Stimulated activated CD4-positive, alpha-beta T cell treated with anti-CD3 and anti-CD28 coated beads, Interleukin-15, amount 100 ng/mL, for 1 hour (primary cell): ENCODE data around the gene EFTUD2.

Experiments
- DNase-seq, 2 donors: peaks; one replicate each; pipeline ENCODE4 v3.0.0-alpha.2; 2020; ENCODE audit warnings: low read depth in 1 of 2, low spot score in 1 of 2

Gene EFTUD2

DNA sequence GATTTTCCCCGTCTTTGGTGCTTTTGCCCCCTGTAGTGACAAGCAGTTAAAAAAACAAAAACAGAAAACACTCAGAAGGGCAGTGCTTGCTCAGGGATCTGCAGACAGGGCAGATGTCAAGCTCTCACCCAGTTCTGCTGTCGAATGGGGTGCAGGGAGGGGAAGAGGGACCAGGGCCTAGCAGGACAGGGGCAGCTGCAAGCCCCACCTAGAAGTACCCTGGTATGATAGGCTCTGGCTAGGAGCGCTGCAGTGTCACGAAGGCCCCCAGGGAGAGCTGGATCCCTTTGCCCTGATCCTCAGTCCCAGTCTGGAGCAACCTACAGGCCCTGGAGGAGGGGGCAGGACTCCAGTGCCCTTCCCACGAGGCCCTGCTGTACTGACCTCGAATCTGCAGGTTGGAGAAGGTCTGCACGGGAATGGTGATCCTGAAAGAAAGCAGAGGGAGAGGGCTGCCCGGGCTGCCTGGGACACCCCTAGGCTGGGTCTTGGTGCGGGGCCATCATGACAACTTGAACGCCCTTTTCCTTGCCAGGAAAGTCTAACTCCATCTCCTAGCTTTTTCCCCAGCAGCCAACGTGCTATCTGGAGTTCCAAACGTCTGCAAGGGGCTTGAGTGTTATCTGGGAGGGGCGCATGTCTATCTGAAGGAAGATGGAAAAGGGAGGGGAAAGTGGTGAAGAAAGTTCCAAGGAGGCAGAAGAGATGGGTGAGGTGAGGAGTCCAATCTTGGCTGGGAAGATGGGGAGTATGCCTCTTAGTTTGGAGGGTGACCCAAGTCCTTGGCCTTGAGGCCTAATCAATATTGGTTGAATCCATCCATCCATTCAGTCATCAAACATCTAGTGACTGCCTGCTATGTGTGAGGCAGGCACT is 11.2 kb upstream of the EFTUD2 start:
- no peak for DNase-seq

GRCh38 chr17:44909681-44910144 is 10.5 kb upstream of the EFTUD2 start:
- no peak for DNase-seq

DNA sequence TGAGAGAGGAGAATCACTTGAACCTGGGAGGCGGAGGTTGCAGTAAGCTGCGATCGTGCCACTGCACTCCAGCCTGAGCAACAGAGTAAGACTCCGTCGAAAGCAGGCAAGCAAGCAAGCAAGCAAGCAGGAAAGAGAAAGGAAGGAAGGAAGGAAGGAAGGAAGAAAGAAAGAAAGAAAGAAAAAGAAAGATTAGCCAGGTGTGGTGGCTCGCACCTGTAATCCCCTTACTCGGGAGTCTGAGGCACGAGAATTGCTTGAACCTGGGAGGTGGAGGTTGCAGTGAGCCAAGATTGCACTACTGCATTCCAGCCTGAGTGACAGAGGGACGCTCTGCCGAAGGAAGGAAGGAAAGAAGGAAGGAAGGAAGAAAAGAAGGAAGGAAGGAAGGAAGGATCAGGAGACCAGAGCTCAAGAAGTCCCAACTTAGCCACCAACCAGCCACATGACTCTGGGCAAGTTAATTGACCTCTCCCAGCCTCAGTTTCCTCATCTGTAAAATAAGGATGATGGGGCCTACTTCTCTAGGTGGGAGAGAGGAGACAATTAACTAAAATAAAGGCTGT is 9.6 kb upstream of the EFTUD2 start:
- DNase-seq, result no peak

GRCh38 chr17:44907729-44908470 is 8.7 kb upstream of the EFTUD2 start:
- DNase-seq, result no peak

- no peak for DNase-seq
Observed at GRCh38 chr17:44906763-44907728, 7.8 kb upstream of the EFTUD2 start.

DNA sequence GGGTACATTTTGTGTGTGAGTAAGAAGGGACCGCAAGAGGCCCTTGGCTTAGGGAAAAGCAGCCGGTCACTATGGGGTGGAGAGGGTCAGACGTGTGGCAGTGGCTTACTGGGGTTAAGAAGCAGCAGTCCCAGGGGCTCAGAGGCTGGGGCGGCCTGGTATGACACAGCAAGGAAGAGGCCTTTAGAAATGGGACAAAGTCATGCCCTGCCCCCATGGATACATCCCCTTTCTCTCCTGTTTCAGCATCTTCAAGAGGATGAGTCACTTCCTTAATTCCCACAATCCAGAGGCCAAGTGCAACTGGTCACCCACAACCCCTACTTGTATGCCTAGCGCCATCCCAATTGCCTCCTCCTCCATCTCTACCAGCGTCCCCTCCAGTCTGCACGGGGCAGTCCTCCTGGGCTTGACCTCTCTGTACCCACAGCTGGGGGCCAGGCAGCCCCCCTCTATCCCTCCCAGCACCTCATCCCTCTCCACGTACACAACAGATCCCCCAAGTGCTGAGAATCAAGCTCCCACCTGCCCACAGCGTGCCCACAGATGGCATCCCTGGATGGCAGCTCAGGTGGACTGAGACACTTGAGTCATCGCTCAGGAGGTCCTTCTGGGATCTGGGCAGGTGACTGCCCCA is 6.9 kb upstream of the EFTUD2 start:
- DNase-seq, result no peak

- no peak for DNase-seq
Observed at GRCh38 chr17:44905006-44906000, 6.1 kb upstream of the EFTUD2 start.

DNA sequence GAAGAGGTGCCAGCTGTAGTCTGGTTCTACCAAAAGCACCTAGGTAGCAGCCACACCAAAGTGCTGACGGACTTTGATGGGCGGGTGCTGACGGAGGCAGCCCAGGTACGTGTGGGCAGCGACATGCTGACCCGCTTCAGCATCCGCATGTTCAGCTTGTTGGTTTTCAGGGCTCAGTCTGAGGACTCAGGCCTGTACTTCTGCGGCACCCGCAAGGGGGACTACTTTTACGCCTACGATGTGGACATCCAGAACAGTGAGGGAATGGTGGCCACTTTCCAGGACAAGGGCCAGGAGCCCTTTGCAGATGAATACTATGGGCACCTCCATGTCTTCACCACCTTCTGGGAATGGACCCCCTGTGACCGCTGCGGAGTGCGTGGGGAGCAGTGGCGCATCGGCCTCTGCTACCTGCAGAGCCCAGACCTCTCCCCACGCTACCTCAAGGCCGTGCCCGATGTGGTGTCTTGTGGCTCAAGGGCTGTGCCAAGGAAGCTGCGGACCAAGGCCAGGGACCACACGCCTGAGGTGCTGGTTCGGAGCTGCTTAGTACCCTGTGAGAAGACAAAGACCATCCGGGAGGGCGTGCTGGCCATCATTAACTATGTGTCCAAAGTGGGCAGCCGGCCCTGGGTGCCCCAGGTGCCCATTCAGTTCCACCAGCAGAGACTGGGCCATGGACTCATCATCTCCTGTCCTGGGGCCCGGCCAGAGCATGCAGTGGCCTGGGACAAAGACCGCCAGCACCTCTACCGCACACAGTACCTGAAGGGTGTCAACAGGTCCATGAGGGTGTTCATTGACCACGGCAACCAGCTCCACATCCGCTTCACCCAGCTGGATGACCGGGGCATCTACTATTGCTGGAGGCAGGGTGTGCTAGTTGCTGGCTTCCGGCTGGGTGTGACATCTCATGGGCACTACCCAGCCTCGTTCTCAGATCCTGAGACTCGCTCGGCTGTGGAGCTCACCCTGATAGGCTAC is 5.0 kb upstream of the EFTUD2 start:
- no peak for DNase-seq

- no peak for DNase-seq
Observed at GRCh38 chr17:44903012-44903685, 3.9 kb upstream of the EFTUD2 start.

GRCh38 chr17:44902135-44902760 is 3.0 kb upstream of the EFTUD2 start:
- no peak for DNase-seq

DNA sequence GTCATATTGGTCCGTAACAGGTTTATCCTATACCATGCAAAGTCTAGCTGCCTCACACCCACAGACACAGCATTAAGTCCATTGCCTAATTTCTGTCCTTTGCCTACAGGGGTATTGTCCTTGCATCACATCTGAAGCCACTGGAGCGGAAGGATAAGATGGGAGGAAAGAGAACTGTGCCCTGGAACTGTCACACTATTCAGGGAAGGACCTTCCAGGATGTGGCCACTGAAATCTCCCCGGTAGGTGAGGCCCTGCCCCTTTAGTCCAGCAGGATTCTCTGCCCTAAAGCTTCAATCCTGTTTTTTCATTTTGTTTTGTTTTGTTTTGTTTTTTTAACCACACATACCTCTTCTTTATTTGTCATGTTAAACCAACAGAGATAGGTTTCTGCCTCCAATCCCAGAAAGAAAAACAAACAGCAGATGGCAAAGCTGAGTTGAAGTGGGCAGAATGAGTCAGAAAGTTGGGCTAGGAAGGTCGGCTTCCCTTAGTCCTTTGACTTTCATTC is 2.2 kb upstream of the EFTUD2 start:
- DNase-seq, result no peak

GRCh38 chr17:44900894-44901293 is 1.6 kb upstream of the EFTUD2 start:
- no peak for DNase-seq

- no peak for DNase-seq
Observed at GRCh38 chr17:44898768-44899073, 524 bp downstream of the EFTUD2 start.

DNA sequence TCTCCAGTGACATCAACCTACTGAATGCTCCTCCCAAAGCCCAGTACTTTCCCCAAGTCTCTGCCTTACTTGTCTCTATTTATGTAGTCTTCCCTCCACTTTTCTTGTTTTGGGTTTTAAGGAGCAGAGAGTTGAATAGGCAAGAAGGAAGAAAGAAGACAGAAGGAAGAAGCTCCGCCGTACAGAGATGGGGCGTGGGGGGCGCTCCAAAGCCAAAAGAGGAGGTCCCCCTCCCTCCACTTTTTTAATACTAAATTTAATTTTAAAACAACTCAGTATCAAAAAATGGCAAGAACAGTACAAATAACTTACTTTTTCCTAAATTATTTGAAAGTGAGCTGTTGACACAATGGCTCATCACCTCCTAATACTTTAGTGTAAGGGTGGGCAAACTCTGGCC is 4.6 kb downstream of the EFTUD2 start:
- DNase-seq, result no peak

GRCh38 chr17:44892250-44892649 is 7.0 kb downstream of the EFTUD2 start:
- no peak for DNase-seq

GRCh38 chr17:44889003-44889402 is 10.2 kb downstream of the EFTUD2 start:
- no peak for DNase-seq
